Smooth muscle cell (in vitro differentiated cells): ENCODE data around the gene DCTN1. TPM values are rescaled to one million over a fixed set of nuclear protein-coding genes. Genes with fewer than 3 reads are reported as not detected.

Source experiments
- DNase-seq: peaks from one replicate; lab custom pipeline; 2025; ENCODE audit not compliant: unreplicated experiment; lab: John Stamatoyannopoulos, UW
- H2AFZ ChIP-seq: fragments of 200-600 bp; sonication (generic); 2 replicates; pipeline ENCODE4 v1.6.0; 2016; ENCODE audit warnings: antibody characterized with exemption, low read depth, mild to moderate bottlenecking
- H3F3A ChIP-seq: fragments of 200-600 bp; sonication (generic); 2 replicates; pipeline ENCODE4 v1.6.0; 2017; ENCODE audit warnings: antibody characterized with exemption, low read depth
- H3K27ac ChIP-seq: fragments of 200-600 bp; sonication (generic); 2 replicates; pipeline ENCODE4 v1.5.1; 2016; ENCODE audit warnings: low read depth, mild to moderate bottlenecking
- H3K27me3 ChIP-seq: fragments of 200-600 bp; sonication (generic); 2 replicates; pipeline ENCODE4 v1.6.1; 2016; ENCODE audit warnings: low read depth, mild to moderate bottlenecking
- H3K36me3 ChIP-seq: fragments of 200-600 bp; sonication (generic); 2 replicates; pipeline ENCODE4 v1.5.1; 2016; ENCODE audit warnings: low read depth
- H3K4me1 ChIP-seq: fragments of 200-600 bp; sonication (generic); 2 replicates; pipeline ENCODE4 v1.5.1; 2016; ENCODE audit warnings: low read depth
- H3K4me2 ChIP-seq: fragments of 200-600 bp; sonication (generic); 2 replicates; pipeline ENCODE4 v1.6.0; 2016; ENCODE audit warnings: mild to moderate bottlenecking
- H3K4me3 ChIP-seq: fragments of 200-600 bp; sonication (generic); 2 replicates; pipeline ENCODE4 v1.5.1; 2016; ENCODE audit warnings: mild to moderate bottlenecking
- H3K79me2 ChIP-seq: fragments of 200-600 bp; sonication (generic); 2 replicates; pipeline ENCODE4 v1.6.0; 2016; ENCODE audit warnings: low read depth, mild to moderate bottlenecking
- H3K9ac ChIP-seq: fragments of 200-600 bp; sonication (generic); 2 replicates; pipeline ENCODE4 v1.6.0; 2016; ENCODE audit warnings: low read depth
- H3K9me3 ChIP-seq: fragments of 200-600 bp; sonication (generic); replicated peaks from 2 replicates; pipeline ENCODE4 v1.5.1; 2016; ENCODE audit warnings: low read depth
- H4K20me1 ChIP-seq: fragments of 200-600 bp; sonication (generic); 2 replicates; pipeline ENCODE4 v1.6.0; 2016; ENCODE audit warnings: low read depth
- WGBS: methylation state at CpG from one replicate; pipeline ENCODE4 v1.1.7; 2016; ENCODE audit warnings: low lambda C conversion rate; 5-methylcytosine and 5-hydroxymethylcytosine counted together
- polyA plus RNA-seq: library from polyadenylated mRNA; unstranded; fragments of >200 nt; fragmentation: Nextera tagmentation; extraction: Ambion mirVana; gene quantifications from 2 replicates; pipeline ENCODE4 v1.2.1, GENCODE V29; 2016
- total RNA-seq: library from RNA; depleted of rRNA; stranded (reverse); fragments of >200 nt; gene quantifications from 2 replicates; pipeline ENCODE4 v1.2.3, GENCODE V29; 2014
- TF ChIP-seq, protein P1 (sequence below): fragments of 200-600 bp; sonication (generic); IDR thresholded peaks from 2 replicates; pipeline ENCODE4 v1.5.1; 2017; ENCODE audit warnings: borderline replicate concordance, mild to moderate bottlenecking, antibody characterized with exemption; ENCODE audit not compliant: insufficient read depth, poor library complexity, severe bottlenecking

The DCTN1 gene
- total and polyA plus RNA-seq, 2 experiments from 2014 or later = 65.8 to 105 TPM

- H3K27me3 ChIP-seq = no peaks in the 10 kb centered on the region
- no peak overlapping the region for H3K27ac ChIP-seq
- DNase-seq = no peak
- TF ChIP-seq, protein P1, sequence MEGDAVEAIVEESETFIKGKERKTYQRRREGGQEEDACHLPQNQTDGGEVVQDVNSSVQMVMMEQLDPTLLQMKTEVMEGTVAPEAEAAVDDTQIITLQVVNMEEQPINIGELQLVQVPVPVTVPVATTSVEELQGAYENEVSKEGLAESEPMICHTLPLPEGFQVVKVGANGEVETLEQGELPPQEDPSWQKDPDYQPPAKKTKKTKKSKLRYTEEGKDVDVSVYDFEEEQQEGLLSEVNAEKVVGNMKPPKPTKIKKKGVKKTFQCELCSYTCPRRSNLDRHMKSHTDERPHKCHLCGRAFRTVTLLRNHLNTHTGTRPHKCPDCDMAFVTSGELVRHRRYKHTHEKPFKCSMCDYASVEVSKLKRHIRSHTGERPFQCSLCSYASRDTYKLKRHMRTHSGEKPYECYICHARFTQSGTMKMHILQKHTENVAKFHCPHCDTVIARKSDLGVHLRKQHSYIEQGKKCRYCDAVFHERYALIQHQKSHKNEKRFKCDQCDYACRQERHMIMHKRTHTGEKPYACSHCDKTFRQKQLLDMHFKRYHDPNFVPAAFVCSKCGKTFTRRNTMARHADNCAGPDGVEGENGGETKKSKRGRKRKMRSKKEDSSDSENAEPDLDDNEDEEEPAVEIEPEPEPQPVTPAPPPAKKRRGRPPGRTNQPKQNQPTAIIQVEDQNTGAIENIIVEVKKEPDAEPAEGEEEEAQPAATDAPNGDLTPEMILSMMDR = no peak
- no peak overlapping the region for H3K4me2 ChIP-seq
- peaks cover 20% of the 10 kb centered on the region for H4K20me1 ChIP-seq
- WGBS = 98% methylated on average over 7 of the region's 7 CpGs
- H3K9me3 ChIP-seq = no peaks in the 10 kb centered on the region
- peaks cover 10% of the 10 kb centered on the region for H3K79me2 ChIP-seq
- no peak overlapping the region for H2AFZ ChIP-seq
- no peak overlapping the region for H3K4me3 ChIP-seq
- no peaks in the 10 kb centered on the region for H3F3A ChIP-seq
- peaks cover 9% of the 10 kb centered on the region for H3K4me1 ChIP-seq
- no peak overlapping the region for H3K9ac ChIP-seq
- peaks cover 11% of the 10 kb centered on the region for H3K36me3 ChIP-seq
Measured at GRCh38 chr2:74369976-74370375, 10.1 kb downstream of the DCTN1 start.

DNA sequence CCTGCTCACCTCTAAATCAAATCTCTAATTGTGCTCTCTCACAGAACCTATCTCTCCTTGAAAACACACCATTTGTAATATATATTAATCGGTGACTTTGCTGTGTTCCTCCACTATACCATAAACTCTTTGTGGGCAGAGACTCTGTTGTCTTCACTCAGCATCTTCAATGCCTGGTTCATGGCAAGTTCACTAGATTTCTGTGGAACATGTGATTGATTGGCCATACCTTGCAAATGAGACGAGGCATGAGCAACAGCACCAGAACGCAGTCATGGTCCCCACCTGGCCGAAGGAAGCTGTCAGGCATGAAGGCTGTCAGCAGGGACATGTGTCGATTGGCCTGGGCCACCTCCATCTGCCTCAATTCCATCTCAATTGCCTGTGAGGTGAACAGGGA lies 11.6 kb downstream of the DCTN1 start:
- H3K9me3 ChIP-seq = no peaks in the 10 kb centered on the region
- WGBS = 95% methylated on average over 5 of the region's 5 CpGs
- H3K4me2 ChIP-seq = no peak overlapping the region

GRCh38 chr2:74367789-74368188 lies 12.3 kb downstream of the DCTN1 start:
- no peaks in the 10 kb centered on the region for H3F3A ChIP-seq
- WGBS = 99% methylated on average over 7 of the region's 7 CpGs
- H3K9me3 ChIP-seq = no peaks in the 10 kb centered on the region
- no peak overlapping the region for H3K4me3 ChIP-seq
- DNase-seq = no peak
- H4K20me1 ChIP-seq = no peaks in the 10 kb centered on the region
- H3K27ac ChIP-seq = no peak overlapping the region
- TF ChIP-seq, protein P1 = no peak
- H3K9ac ChIP-seq = no peak overlapping the region
- no peaks in the 10 kb centered on the region for H3K4me1 ChIP-seq
- H3K4me2 ChIP-seq = no peak overlapping the region
- peaks cover 13% of the 10 kb centered on the region for H3K36me3 ChIP-seq
- no peaks in the 10 kb centered on the region for H3K79me2 ChIP-seq
- H3K27me3 ChIP-seq = no peaks in the 10 kb centered on the region
- H2AFZ ChIP-seq = no peak overlapping the region

More for the DNA sequence above, 11.6 kb downstream of the DCTN1 start:
- H3K4me3 ChIP-seq = no peak overlapping the region
- H3K27me3 ChIP-seq = no peaks in the 10 kb centered on the region
- H3K9ac ChIP-seq = no peak overlapping the region
- H2AFZ ChIP-seq = no peak overlapping the region
- TF ChIP-seq, protein P1 = no peak
- no peak overlapping the region for H3K27ac ChIP-seq
- no peak for DNase-seq
- no peaks in the 10 kb centered on the region for H3F3A ChIP-seq
- peaks cover 6% of the 10 kb centered on the region for H4K20me1 ChIP-seq
- peaks cover 4% of the 10 kb centered on the region for H3K79me2 ChIP-seq
- peaks cover 11% of the 10 kb centered on the region for H3K36me3 ChIP-seq
- H3K4me1 ChIP-seq = no peaks in the 10 kb centered on the region

DNA sequence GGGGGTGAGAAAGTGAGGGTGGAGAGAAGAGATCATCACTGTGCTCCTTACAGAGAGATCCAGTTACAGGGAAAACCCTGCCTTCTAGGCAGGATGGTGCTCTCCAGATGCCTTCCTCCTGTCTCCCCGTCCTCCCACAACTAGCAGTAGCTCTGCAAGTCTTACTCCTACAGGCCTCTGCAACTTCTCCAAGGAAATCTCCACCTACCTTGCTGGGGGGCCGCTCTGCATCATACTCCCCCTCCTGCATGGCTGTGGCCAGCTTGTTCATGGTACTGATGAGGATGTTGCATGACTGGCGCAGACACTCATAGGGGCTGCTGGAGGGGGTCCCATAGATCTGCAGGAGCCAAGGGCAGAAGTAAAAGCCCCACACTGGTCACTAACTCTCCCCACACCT lies 14.1 kb downstream of the DCTN1 start:
- TF ChIP-seq, protein P1 = no peak
- H2AFZ ChIP-seq = no peak overlapping the region
- no peak overlapping the region for H3K4me3 ChIP-seq
- no peak for DNase-seq
- no peak overlapping the region for H3K27ac ChIP-seq
- H3K9me3 ChIP-seq = no peaks in the 10 kb centered on the region
- H3K4me2 ChIP-seq = no peak overlapping the region
- no peaks in the 10 kb centered on the region for H3K79me2 ChIP-seq
- 100% methylated on average over 3 of the region's 3 CpGs for WGBS
- H3K27me3 ChIP-seq = no peaks in the 10 kb centered on the region
- no peak overlapping the region for H3K9ac ChIP-seq
- H4K20me1 ChIP-seq = no peaks in the 10 kb centered on the region
- H3K36me3 ChIP-seq = peaks cover 19% of the 10 kb centered on the region
- H3F3A ChIP-seq = no peaks in the 10 kb centered on the region
- no peaks in the 10 kb centered on the region for H3K4me1 ChIP-seq
